ENCODE measurements around the gene HOXC13.

Gene HOXC13

DNA sequence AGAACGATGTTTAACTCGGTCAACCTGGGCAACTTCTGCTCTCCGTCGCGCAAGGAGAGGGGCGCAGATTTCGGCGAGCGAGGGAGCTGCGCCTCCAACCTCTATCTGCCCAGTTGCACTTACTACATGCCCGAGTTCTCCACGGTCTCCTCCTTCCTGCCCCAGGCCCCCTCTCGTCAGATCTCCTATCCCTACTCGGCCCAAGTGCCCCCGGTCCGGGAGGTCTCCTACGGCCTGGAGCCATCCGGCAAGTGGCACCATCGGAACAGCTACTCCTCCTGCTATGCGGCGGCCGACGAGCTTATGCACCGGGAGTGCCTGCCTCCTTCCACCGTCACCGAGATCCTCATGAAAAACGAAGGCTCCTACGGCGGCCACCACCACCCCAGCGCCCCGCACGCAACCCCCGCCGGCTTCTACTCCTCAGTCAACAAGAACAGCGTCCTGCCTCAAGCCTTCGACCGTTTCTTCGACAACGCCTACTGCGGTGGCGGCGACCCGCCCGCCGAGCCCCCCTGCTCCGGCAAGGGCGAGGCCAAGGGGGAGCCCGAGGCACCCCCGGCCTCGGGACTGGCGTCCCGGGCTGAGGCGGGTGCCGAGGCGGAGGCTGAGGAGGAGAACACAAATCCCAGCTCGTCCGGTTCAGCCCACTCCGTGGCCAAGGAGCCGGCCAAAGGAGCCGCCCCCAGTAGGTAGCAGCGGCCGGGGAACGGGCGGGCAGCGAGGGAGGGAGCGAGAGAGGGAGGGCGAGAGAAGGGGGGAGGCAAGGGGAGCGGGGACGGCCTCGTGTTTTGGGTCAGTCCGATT, 34.8 kb downstream of the HOXC13 start:
- in situ Hi-C loops (cut with MboI; ENCODE audit: low sequenced_read_pairs, unreplicated experiment): no loop called here
- TF ChIP-seq, protein P1, sequence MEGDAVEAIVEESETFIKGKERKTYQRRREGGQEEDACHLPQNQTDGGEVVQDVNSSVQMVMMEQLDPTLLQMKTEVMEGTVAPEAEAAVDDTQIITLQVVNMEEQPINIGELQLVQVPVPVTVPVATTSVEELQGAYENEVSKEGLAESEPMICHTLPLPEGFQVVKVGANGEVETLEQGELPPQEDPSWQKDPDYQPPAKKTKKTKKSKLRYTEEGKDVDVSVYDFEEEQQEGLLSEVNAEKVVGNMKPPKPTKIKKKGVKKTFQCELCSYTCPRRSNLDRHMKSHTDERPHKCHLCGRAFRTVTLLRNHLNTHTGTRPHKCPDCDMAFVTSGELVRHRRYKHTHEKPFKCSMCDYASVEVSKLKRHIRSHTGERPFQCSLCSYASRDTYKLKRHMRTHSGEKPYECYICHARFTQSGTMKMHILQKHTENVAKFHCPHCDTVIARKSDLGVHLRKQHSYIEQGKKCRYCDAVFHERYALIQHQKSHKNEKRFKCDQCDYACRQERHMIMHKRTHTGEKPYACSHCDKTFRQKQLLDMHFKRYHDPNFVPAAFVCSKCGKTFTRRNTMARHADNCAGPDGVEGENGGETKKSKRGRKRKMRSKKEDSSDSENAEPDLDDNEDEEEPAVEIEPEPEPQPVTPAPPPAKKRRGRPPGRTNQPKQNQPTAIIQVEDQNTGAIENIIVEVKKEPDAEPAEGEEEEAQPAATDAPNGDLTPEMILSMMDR (IDR thresholded peaks at IDR 0.05; ENCODE audit: borderline replicate concordance, control extremely low read depth, extremely low read depth, insufficient read depth, missing control alignments): no peak
- no peak for DNase-seq (ENCODE audit: low spot score)

DNA sequence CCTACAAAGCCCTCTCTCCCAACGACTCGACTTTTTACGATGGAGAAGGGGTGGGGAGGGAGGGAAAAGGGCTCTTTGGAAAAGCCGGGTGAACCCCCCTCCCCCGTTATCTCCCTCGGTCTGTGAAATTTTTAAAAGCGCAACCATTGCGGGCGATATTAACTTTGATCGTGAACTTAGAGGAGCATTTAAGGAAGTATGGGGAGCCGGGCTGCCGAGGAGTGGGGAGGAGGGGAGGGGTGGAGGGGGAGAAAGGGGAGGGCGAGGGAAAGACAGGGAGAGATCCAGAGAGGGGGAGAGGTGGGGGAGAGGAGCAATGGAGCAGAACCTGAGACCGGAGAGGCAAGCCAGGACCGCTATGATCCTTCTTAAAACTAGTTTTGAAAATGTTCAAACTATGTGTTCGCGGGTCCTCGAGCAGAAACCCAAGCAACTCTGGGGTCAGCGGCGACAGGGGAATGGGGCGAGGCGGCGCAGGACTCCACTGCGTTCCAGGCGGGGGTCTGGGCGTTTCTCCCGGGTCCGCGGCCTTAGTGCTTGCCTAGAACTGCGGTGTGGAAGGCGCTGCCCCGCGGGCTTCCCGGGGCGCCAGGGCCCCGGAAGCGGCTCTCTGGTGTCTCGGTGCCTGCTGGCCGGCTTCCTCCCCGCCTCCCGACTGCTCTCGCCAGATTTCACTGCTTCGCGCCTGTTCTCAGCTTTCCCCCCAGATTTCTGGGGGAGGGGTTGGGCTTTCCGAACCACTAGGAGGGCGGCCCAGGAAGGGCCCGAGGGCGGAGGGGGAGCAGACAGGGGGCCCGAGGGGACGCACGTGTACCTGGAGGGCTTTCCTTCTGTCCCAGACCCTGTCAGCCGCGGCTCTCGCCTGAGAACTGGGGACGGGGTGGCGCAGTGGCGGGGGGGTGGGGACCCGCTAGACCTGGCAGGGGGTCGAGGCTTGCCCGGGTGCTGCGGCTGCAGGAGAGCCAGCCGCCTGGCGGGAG, 35.7 kb downstream of the HOXC13 start, which contains the start of gene HOTAIR:
Gene HOTAIR (minus strand): TSS at position 871 of the 980 bp plus-strand sequence.
- DNase-seq (ENCODE audit: low spot score): peak; percentile 72

DNA sequence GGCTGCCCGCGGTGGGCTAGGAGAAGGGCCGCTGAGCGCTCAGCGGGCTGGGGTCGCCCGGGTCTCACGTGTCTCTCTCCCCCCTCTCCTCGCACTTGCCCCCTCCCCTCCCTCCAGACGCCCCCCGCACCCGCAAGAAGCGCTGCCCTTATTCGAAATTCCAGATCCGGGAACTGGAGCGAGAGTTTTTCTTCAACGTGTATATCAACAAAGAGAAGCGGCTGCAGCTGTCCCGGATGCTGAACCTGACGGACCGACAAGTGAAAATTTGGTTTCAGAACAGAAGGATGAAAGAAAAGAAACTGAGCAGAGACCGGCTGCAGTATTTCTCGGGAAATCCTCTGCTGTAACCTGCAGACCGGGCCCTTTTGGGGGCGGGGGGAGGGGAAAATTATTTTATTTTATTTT, 36.4 kb downstream of the HOXC13 start:
- DNase-seq (ENCODE audit: low spot score): no peak
- in situ Hi-C loops (cut with MboI; ENCODE audit: low sequenced_read_pairs, unreplicated experiment): no loop called here
- TF ChIP-seq, protein P1 (IDR thresholded peaks at IDR 0.05; ENCODE audit: borderline replicate concordance, control extremely low read depth, extremely low read depth, insufficient read depth, missing control alignments): no peak

More for the DNA sequence above, 35.7 kb downstream of the HOXC13 start, which contains the start of gene HOTAIR:
- TF ChIP-seq, protein P1 (IDR thresholded peaks at IDR 0.05; ENCODE audit: borderline replicate concordance, control extremely low read depth, extremely low read depth, insufficient read depth, missing control alignments): no peak
- in situ Hi-C loops (cut with MboI; ENCODE audit: low sequenced_read_pairs, unreplicated experiment): no loop called here

- TF ChIP-seq, protein P1 (IDR thresholded peaks at IDR 0.05; ENCODE audit: borderline replicate concordance, control extremely low read depth, extremely low read depth, insufficient read depth, missing control alignments): no peak
- DNase-seq (ENCODE audit: low spot score): no peak
- in situ Hi-C loops (cut with MboI; ENCODE audit: low sequenced_read_pairs, unreplicated experiment): no loop called here
These were observed 37.0 kb downstream of the HOXC13 start for GRCh38 chr12:53975479-53976152.

- TF ChIP-seq, protein P1 (IDR thresholded peaks at IDR 0.05; ENCODE audit: borderline replicate concordance, control extremely low read depth, extremely low read depth, insufficient read depth, missing control alignments): no peak
- no peak for DNase-seq (ENCODE audit: low spot score)
- in situ Hi-C loops (cut with MboI; ENCODE audit: low sequenced_read_pairs, unreplicated experiment): no loop called here
These were observed 37.7 kb downstream of the HOXC13 start for GRCh38 chr12:53976172-53976822.

Data from GM13976 (cell line).